Stimulated activated naive CD8-positive, alpha-beta T cell treated with anti-CD3 and anti-CD28 coated beads, Interleukin-15, Interleukin-2, amounts not matched to agents 100 U/mL and 50 U/mL, for 24 hours (primary cell): ENCODE data around the gene YAP1.
A peak's percentile ranks its signal among the peaks of the same experiment; 100 is the strongest.
"Not testable (repeated sequence)": the region's sequence is repeated elsewhere in the genome, so short reads cannot be mapped to it uniquely, and the experiment has no call there.

Experiments
- ATAC-seq: fragments of 150-1000 bp; cut with Tn5 transposase; one replicate; pipeline ENCODE4 v1.10.0; 2021
- DNase-seq: peaks from one replicate; pipeline ENCODE4 v3.0.0; 2021

The YAP1 gene

GRCh38 chr11:102241026-102241425 is 130.8 kb downstream of the YAP1 start:
- DNase-seq, result no peak
- no peak for ATAC-seq

GRCh38 chr11:102243399-102243884 is 133.2 kb downstream of the YAP1 start:
- DNase-seq, result no peak
- ATAC-seq, result no peak

GRCh38 chr11:102244681-102245409 is 134.6 kb downstream of the YAP1 start:
- no peak for ATAC-seq
- no peak for DNase-seq

GRCh38 chr11:102251423-102251822 is 141.2 kb downstream of the YAP1 start:
- no peak for ATAC-seq

GRCh38 chr11:102252339-102252891 is 142.2 kb downstream of the YAP1 start:
- ATAC-seq, result no peak
- DNase-seq, result no peak

More at GRCh38 chr11:102251423-102251822, 141.2 kb downstream of the YAP1 start:
- DNase-seq, result no peak

- ATAC-seq (no peak), DNase-seq (no peak)
These were observed 142.9 kb downstream of the YAP1 start for GRCh38 chr11:102253020-102253715.

GRCh38 chr11:102254047-102254446 is 143.8 kb downstream of the YAP1 start:
- ATAC-seq (no peak), DNase-seq (no peak)

- DNase-seq (no peak), ATAC-seq (no peak)
These were observed 146.0 kb downstream of the YAP1 start for GRCh38 chr11:102256251-102256650.

- DNase-seq (no peak), ATAC-seq (no peak)
These were observed 150.0 kb downstream of the YAP1 start for GRCh38 chr11:102260241-102260640.

GRCh38 chr11:102263379-102264003 is 153.2 kb downstream of the YAP1 start:
- no peak for DNase-seq

GRCh38 chr11:102264704-102265103 is 154.5 kb downstream of the YAP1 start:
- ATAC-seq, DNase-seq: not testable (repeated sequence)

More at GRCh38 chr11:102263379-102264003, 153.2 kb downstream of the YAP1 start:
- ATAC-seq, result no peak

- no peak for ATAC-seq
- DNase-seq, result no peak
These were observed 155.9 kb downstream of the YAP1 start for GRCh38 chr11:102266099-102266498.

GRCh38 chr11:102267609-102268008 is 157.4 kb downstream of the YAP1 start:
- ATAC-seq (no peak), DNase-seq (no peak)

- DNase-seq, result peak; percentile 75
- peak; percentile 98 for ATAC-seq
These were observed 158.1 kb downstream of the YAP1 start for GRCh38 chr11:102268083-102268984.

GRCh38 chr11:102268985-102269470 is 158.8 kb downstream of the YAP1 start:
- ATAC-seq, result no peak

GRCh38 chr11:102269927-102270326 is 159.7 kb downstream of the YAP1 start:
- no peak for DNase-seq
- ATAC-seq, result no peak

More at GRCh38 chr11:102268985-102269470, 158.8 kb downstream of the YAP1 start:
- DNase-seq, result no peak

GRCh38 chr11:102272047-102272824 is 162.0 kb downstream of the YAP1 start:
- DNase-seq, result no peak

GRCh38 chr11:102274628-102275027 is 164.4 kb downstream of the YAP1 start:
- ATAC-seq (no peak), DNase-seq (no peak)

More at GRCh38 chr11:102272047-102272824, 162.0 kb downstream of the YAP1 start:
- ATAC-seq, result no peak

GRCh38 chr11:102276362-102276761 is 166.1 kb downstream of the YAP1 start:
- ATAC-seq, result no peak
- no peak for DNase-seq

GRCh38 chr11:102276783-102277182 is 166.5 kb downstream of the YAP1 start:
- no peak for DNase-seq
- ATAC-seq, result no peak
